Gastroesophageal sphincter (tissue), 4 donors: ENCODE measurements around the gene NACA. TPM values are rescaled to one million over a fixed set of nuclear protein-coding genes. Genes with fewer than 3 reads are reported as not detected.

Experiments
- ATAC-seq: fragments of 150-250 bp; one replicate; pipeline ENCODE4 v1.9.1; 2016; ENCODE audit warnings: mild to moderate bottlenecking, moderate library complexity
- H3K27ac ChIP-seq, 4 donors: fragments of 200-600 bp; sonication (generic) in 3 of 4; 1 replicate in 3 of 4; 2 replicates in 1 of 4; pipeline ENCODE4 v1.5.1; 2016 to 2019
- H3K27me3 ChIP-seq: fragments of 200-600 bp; sonication (generic); one replicate; pipeline ENCODE4 v1.5.1; 2019
- H3K36me3 ChIP-seq, 2 donors: fragments of 200-600 bp; sonication (generic); one replicate each; pipeline ENCODE4 v1.5.1; 2019; ENCODE audit warnings: control low read depth in 1 of 2
- H3K4me1 ChIP-seq, 3 donors: fragments of 200-600 bp; sonication (generic); 1 replicate in 2 of 3; 2 replicates in 1 of 3; pipeline ENCODE4 v1.5.1; 2016 to 2019; ENCODE audit warnings: control low read depth in 2 of 3
- H3K4me3 ChIP-seq, 2 donors: fragments of 200-600 bp; sonication (generic); one replicate each; pipeline ENCODE4 v1.5.1; 2019; ENCODE audit warnings: mild to moderate bottlenecking in 1 of 2, moderate library complexity in 1 of 2
- H3K9me3 ChIP-seq, 3 donors: fragments of 200-600 bp; sonication (generic); one replicate each; pipeline ENCODE4 v1.5.1; 2017 to 2019; ENCODE audit warnings: control low read depth in 2 of 3
- EP300 ChIP-seq: sonication (generic); formaldehyde crosslinking; IDR thresholded peaks from one replicate; pipeline ENCODE4 v1.6.1; 2017; ENCODE audit warnings: antibody characterized with exemption, mild to moderate bottlenecking
- POLR2A ChIP-seq, 2 donors: fragments of 450-650 bp; IDR thresholded peaks; one replicate each; pipeline ENCODE4 v1.6.1; 2017; ENCODE audit warnings: antibody characterized with exemption in 2 of 2, mild to moderate bottlenecking in 2 of 2, moderate library complexity in 1 of 2
- POLR2AphosphoS5 ChIP-seq: sonication (generic); formaldehyde crosslinking; IDR thresholded peaks from one replicate; pipeline ENCODE4 v1.6.1; 2017; ENCODE audit warnings: antibody characterized with exemption
- WGBS, 2 donors: methylation state at CpG; one replicate each; pipeline ENCODE4 v1.1.5; 2018; ENCODE audit warnings: low coverage in 1 of 2; 5-methylcytosine and 5-hydroxymethylcytosine counted together
- total RNA-seq, 4 donors: library from RNA; depleted of rRNA; stranded (reverse); fragments of >200 nt; gene quantifications; one replicate each; pipeline ENCODE4 v1.1.0, GENCODE V29; 2016
- TF ChIP-seq, protein P1 (sequence below), 4 experiments: fragments of 200-600 bp in 2 of 4; fragments of 450-650 bp in 2 of 4; sonication (generic) in 1 of 4; IDR thresholded peaks; one replicate each; pipeline ENCODE4 v1.5.1; 2017 to 2019; ENCODE audit warnings: antibody characterized with exemption in 4 of 4, mild to moderate bottlenecking in 2 of 4, moderate library complexity in 2 of 4

NACA gene
- total RNA-seq, 4 donors from 2014 or later: 1,080 to 1,809 (median 1,519) TPM

DNA sequence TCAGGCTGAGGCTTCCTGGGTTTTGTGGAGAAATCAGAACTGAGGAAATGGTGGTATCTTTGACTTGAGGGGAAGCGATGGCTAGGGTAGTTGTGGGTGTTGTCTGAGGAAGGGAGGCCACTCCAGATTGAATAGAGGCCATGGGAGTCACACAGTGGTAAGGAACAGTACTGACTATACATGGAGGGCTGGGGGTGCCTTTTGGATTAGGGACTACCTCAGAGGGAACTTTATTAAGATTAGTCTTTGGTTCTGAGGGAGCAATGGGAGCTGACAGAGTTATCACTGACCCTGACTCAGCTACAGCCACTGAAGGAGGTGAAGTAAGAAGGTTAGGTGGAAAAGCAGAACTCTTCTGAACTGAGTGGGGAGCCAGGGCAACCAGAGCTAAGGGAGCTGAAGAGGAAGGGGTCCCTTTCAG lies 4.4 kb downstream of the NACA start:
- Histone ChIP-seq H3K9me3 (no peaks in the 10 kb centered on the region), H3K4me1 (peaks cover 5 to 87% (median 49%) of the 10 kb centered on the region in 3 donors), H3K36me3 (peaks cover 0 to 58% of the 10 kb centered on the region in 2 donors), H3K27me3 (no peaks in the 10 kb centered on the region), H3K4me3 (no peak overlapping the region), H3K27ac (peak overlapping the region in 2 of 4 donors; percentile 1 to 3)
- TF ChIP-seq EP300 (no peak), POLR2AphosphoS5 (no peak), POLR2A (IDR thresholded peaks at IDR 0.05) (no peak)
- TF ChIP-seq, protein P1, sequence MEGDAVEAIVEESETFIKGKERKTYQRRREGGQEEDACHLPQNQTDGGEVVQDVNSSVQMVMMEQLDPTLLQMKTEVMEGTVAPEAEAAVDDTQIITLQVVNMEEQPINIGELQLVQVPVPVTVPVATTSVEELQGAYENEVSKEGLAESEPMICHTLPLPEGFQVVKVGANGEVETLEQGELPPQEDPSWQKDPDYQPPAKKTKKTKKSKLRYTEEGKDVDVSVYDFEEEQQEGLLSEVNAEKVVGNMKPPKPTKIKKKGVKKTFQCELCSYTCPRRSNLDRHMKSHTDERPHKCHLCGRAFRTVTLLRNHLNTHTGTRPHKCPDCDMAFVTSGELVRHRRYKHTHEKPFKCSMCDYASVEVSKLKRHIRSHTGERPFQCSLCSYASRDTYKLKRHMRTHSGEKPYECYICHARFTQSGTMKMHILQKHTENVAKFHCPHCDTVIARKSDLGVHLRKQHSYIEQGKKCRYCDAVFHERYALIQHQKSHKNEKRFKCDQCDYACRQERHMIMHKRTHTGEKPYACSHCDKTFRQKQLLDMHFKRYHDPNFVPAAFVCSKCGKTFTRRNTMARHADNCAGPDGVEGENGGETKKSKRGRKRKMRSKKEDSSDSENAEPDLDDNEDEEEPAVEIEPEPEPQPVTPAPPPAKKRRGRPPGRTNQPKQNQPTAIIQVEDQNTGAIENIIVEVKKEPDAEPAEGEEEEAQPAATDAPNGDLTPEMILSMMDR (IDR thresholded peaks at IDR 0.05): no peak
- no peak for ATAC-seq
- 57 to 89% methylated on average over 1 of the region's 1 CpG for WGBS, 2 donors

DNA sequence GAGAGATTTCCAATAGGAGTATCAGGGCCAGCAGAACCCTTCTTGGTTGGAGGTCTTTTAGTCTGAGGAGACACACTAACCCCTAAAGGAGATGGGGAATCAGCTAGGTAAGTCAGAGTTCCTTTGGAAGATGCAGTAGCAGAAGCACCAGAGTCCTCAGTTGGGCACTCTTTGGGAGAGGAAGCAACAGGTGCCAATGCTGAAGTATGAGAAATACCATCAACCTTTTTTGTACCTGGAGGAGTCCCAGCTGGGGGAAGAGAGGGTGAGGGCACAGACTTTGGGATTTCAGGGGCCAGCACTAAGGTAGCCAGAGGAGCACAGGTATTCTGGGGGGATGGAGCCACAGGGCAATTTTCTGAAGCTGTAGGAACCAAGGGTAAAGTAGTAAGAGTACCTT lies 6.0 kb downstream of the NACA start:
- Histone ChIP-seq H3K9me3 (no peaks in the 10 kb centered on the region), H3K4me1 (peaks cover 5 to 89% (median 49%) of the 10 kb centered on the region in 3 donors), H3K4me3 (no peak overlapping the region), H3K27ac (no peak overlapping the region), H3K27me3 (no peaks in the 10 kb centered on the region), H3K36me3 (peaks cover 0 to 71% of the 10 kb centered on the region in 2 donors)
- TF ChIP-seq POLR2A (IDR thresholded peaks at IDR 0.05) (no peak), POLR2AphosphoS5 (no peak)
- no peak for ATAC-seq

DNA sequence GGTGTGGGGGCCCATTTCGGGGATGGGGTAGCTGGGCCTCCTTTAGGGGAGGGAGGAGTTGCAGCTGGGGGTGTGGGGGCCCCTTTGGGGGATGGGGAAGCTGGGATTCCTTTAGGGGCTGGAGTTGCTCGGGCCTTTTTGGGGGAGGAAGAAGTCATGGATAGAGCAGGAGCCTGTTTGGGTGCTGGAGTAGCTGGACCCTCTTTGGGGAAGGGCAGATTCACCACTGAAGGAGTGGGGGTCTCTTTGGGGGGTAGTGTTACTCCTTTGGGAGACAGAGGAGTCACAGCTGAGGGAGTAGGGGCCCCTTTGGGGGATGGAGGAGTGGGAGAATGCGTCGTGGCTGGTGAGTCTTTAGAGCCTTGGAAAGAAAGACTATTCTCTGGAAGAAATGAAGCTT lies 6.5 kb downstream of the NACA start:
- WGBS, 2 donors: 40 to 43% methylated on average over 1 to 3 of the region's 4 CpGs
- H3K27ac ChIP-seq: peak overlapping the region in 1 of 4 donors; percentile 4

DNA sequence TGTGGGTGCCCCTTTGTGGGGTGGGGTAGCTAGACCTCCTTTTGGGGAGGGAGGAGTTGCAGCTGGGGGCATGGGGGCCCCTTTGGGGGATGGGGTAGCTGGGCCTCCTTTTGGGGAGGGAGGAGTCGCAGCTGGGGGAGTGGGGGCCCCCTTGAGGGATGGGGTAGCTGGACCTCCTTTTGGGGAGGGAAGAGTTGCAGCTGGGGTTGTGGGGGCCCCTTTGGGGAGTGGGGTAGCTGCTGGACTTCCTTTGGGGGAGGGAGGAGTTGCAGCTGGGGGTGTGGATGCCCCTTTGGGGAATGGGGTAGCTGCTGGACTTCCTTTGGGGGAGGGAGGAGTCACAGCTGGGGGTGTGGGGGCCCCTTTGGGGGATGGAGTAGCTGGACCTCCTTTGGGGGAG lies 7.0 kb downstream of the NACA start:
- Histone ChIP-seq H3K9me3 (no peaks in the 10 kb centered on the region), H3K27me3 (no peaks in the 10 kb centered on the region), H3K36me3 (peaks cover 5 to 80% of the 10 kb centered on the region in 2 donors), H3K4me3 (no peak overlapping the region), H3K27ac (peak overlapping the region in 1 of 4 donors; percentile 4), H3K4me1 (peaks cover 5 to 80% (median 42%) of the 10 kb centered on the region in 3 donors)
- TF ChIP-seq POLR2AphosphoS5: no peak
- TF ChIP-seq POLR2A (IDR thresholded peaks at IDR 0.05): no peak
- TF ChIP-seq EP300: no peak
- TF ChIP-seq, protein P1 (IDR thresholded peaks at IDR 0.05): no peak
- no CpG with 5 or more reads among the region's 1 CpG for WGBS, 2 donors
- ATAC-seq: no peak

More for the DNA sequence above, 6.5 kb downstream of the NACA start:
- no peak overlapping the region for H3K4me3 ChIP-seq
- TF ChIP-seq POLR2A (IDR thresholded peaks at IDR 0.05): no peak
- TF ChIP-seq EP300: no peak
- TF ChIP-seq, protein P1 (IDR thresholded peaks at IDR 0.05): no peak
- peaks cover 5 to 84% (median 46%) of the 10 kb centered on the region in 3 donors for H3K4me1 ChIP-seq
- H3K27me3 ChIP-seq: no peaks in the 10 kb centered on the region
- H3K36me3 ChIP-seq: peaks cover 4 to 75% of the 10 kb centered on the region in 2 donors
- H3K9me3 ChIP-seq: no peaks in the 10 kb centered on the region
- no peak for ATAC-seq

DNA sequence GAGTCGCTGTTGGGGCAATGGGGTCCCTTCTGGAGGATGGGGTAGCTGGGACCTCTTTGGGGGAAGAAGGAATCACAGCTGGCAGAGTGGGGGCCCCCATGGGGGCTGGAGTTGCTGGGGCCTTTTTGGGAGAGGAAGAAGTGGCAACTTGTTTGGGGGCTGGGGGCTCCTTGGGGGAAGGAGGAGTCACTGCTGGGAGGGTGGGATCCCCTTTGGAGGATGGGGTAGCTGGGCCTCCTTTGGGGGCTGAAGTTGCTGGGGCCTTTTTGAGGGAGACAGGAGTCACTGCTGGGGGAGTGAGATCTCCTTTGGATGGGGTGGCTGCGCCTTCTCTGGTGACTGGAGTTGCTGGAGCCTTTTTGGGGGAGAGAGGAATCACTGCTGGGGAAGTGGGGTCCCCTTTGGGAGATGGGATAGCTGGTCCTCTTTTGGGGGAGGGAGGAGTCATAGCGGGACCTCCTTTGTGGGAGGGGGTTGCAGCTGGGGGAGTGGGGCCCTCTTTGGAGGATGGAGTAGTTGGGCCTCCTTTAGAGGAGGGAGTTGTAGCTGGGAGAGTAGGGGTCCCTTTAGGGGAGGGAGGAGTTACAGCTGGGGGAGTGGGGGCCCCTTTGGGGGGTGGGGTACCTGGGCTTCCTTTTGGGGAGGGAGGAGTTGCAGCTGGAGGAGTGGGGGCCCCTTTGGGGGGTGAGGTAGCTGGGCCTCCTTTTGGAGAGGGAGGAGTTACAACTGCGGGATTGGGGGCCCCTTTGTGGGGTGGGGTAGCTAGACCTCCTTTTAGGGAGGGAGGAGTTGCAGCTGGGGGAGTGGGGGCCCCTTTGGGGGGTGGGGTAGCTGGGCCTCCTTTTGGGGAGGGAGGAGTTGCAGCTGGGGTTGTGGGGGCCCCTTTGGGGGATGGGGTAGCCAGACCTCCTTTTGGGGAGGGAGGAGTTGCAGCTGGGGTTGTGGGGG lies 7.9 kb downstream of the NACA start:
- Histone ChIP-seq H3K4me3 (no peak overlapping the region), H3K27me3 (no peaks in the 10 kb centered on the region), H3K36me3 (peaks cover 10 to 90% of the 10 kb centered on the region in 2 donors), H3K9me3 (no peaks in the 10 kb centered on the region), H3K4me1 (peaks cover 2 to 70% (median 38%) of the 10 kb centered on the region in 3 donors), H3K27ac (peak overlapping the region in 2 of 4 donors; percentile 9 to 30)
- ATAC-seq: no peak
- TF ChIP-seq POLR2A (IDR thresholded peaks at IDR 0.05) (no peak), POLR2AphosphoS5 (no peak), EP300 (no peak)
- TF ChIP-seq, protein P1 (IDR thresholded peaks at IDR 0.05): no peak
- 88% methylated on average over 2 of the region's 4 CpGs; no CpG with 5 or more reads in 1 of the 2 donors for WGBS, 2 donors
